GM15510 (cell line): ENCODE measurements around the gene MAP3K20.

Experiments
- POLR2A ChIP-seq: IDR thresholded peaks from 3 replicates; pipeline ENCODE4 v1.6.1; 2011; ENCODE audit warnings: borderline replicate concordance; ENCODE audit not compliant: insufficient read length; ENCODE audit errors: extremely low read depth

Gene MAP3K20

GRCh38 chr2:173044686-173045085 is 31.0 kb upstream of the MAP3K20 start:
- TF ChIP-seq POLR2A: no peak

GRCh38 chr2:173045181-173045580 is 30.5 kb upstream of the MAP3K20 start:
- no peak for TF ChIP-seq POLR2A

- TF ChIP-seq POLR2A: no peak
Observed at GRCh38 chr2:173048522-173048896, 27.1 kb upstream of the MAP3K20 start.

- TF ChIP-seq POLR2A: no peak
Observed at GRCh38 chr2:173048897-173049661, 26.6 kb upstream of the MAP3K20 start.

GRCh38 chr2:173049831-173050230 is 25.8 kb upstream of the MAP3K20 start:
- TF ChIP-seq POLR2A: no peak

GRCh38 chr2:173050684-173051083 is 25.0 kb upstream of the MAP3K20 start:
- no peak for TF ChIP-seq POLR2A

GRCh38 chr2:173051463-173052215 is 24.0 kb upstream of the MAP3K20 start:
- no peak for TF ChIP-seq POLR2A

- no peak for TF ChIP-seq POLR2A
Observed at GRCh38 chr2:173053043-173053699, 22.5 kb upstream of the MAP3K20 start.

- TF ChIP-seq POLR2A: no peak
Observed at GRCh38 chr2:173054466-173054865, 21.2 kb upstream of the MAP3K20 start.

- no peak for TF ChIP-seq POLR2A
Observed at GRCh38 chr2:173056705-173057364, 18.8 kb upstream of the MAP3K20 start.

GRCh38 chr2:173058097-173058496 is 17.5 kb upstream of the MAP3K20 start:
- TF ChIP-seq POLR2A: no peak

GRCh38 chr2:173058673-173059072 is 17.0 kb upstream of the MAP3K20 start:
- TF ChIP-seq POLR2A: no peak

GRCh38 chr2:173059292-173059691 is 16.4 kb upstream of the MAP3K20 start:
- TF ChIP-seq POLR2A: no peak

GRCh38 chr2:173059971-173060461 is 15.6 kb upstream of the MAP3K20 start:
- no peak for TF ChIP-seq POLR2A

GRCh38 chr2:173062801-173063200 is 12.8 kb upstream of the MAP3K20 start:
- no peak for TF ChIP-seq POLR2A

GRCh38 chr2:173064151-173064805 is 11.4 kb upstream of the MAP3K20 start:
- TF ChIP-seq POLR2A: no peak
